ENCODE data around the gene SELENOS.

Gene SELENOS

GRCh38 chr15:101277038-101277822 lies at the start of gene SELENOS:
Gene SELENOS (minus strand): TSS chr15:101277485. CDS start chr15:101277417, 68 bp downstream.
- peak; percentile 77 to 89 (median 85) for DNase-seq (ENCODE audit: low read depth in 3 of 3)

- DNase-seq (ENCODE audit: low read depth in 3 of 3): no peak
Observed at GRCh38 chr15:101326462-101327146, 49.3 kb upstream of the SELENOS start.

- no peak for DNase-seq (ENCODE audit: low read depth in 3 of 3)
Observed at GRCh38 chr15:101326026-101326315, 48.7 kb upstream of the SELENOS start.

GRCh38 chr15:101325263-101326025 lies 48.2 kb upstream of the SELENOS start:
- no peak for DNase-seq (ENCODE audit: low read depth in 3 of 3)

GRCh38 chr15:101324524-101325177 lies 47.4 kb upstream of the SELENOS start:
- no peak for DNase-seq (ENCODE audit: low read depth in 3 of 3)

GRCh38 chr15:101323793-101324523 lies 46.7 kb upstream of the SELENOS start:
- DNase-seq (ENCODE audit: low read depth in 3 of 3): no peak

- DNase-seq (ENCODE audit: low read depth in 3 of 3): no peak
Observed at GRCh38 chr15:101322854-101323477, 45.7 kb upstream of the SELENOS start.

- no peak for DNase-seq (ENCODE audit: low read depth in 3 of 3)
Observed at GRCh38 chr15:101322016-101322695, 44.9 kb upstream of the SELENOS start.

- DNase-seq (ENCODE audit: low read depth in 3 of 3): peak in 2 of 3 experiments; percentile 22 to 54
Observed at GRCh38 chr15:101320501-101321052, 43.3 kb upstream of the SELENOS start.

- DNase-seq (ENCODE audit: low read depth in 3 of 3): no peak
Observed at GRCh38 chr15:101318839-101319238, 41.6 kb upstream of the SELENOS start.

- no peak for DNase-seq (ENCODE audit: low read depth in 3 of 3)
Observed at GRCh38 chr15:101318147-101318819, 41.0 kb upstream of the SELENOS start.

- DNase-seq (ENCODE audit: low read depth in 3 of 3): no peak
Observed at GRCh38 chr15:101317336-101317872, 40.1 kb upstream of the SELENOS start.

- no peak for DNase-seq (ENCODE audit: low read depth in 3 of 3)
Observed at GRCh38 chr15:101316529-101316928, 39.2 kb upstream of the SELENOS start.

GRCh38 chr15:101315736-101316135 lies 38.5 kb upstream of the SELENOS start:
- no peak for DNase-seq (ENCODE audit: low read depth in 3 of 3)

GRCh38 chr15:101314336-101315125 lies 37.2 kb upstream of the SELENOS start:
- DNase-seq (ENCODE audit: low read depth in 3 of 3): no peak

GRCh38 chr15:101313041-101313761 lies 35.9 kb upstream of the SELENOS start:
- no peak for DNase-seq (ENCODE audit: low read depth in 3 of 3)

- no peak for DNase-seq (ENCODE audit: low read depth in 3 of 3)
Observed at GRCh38 chr15:101310508-101310907, 33.2 kb upstream of the SELENOS start.

- no peak for DNase-seq (ENCODE audit: low read depth in 3 of 3)
Observed at GRCh38 chr15:101310161-101310480, 32.8 kb upstream of the SELENOS start.
